HG02798 (cell line): ENCODE results near the gene SLC26A1.

ENCODE experiments used
- ATAC-seq: cut with Tn5 transposase; IDR thresholded peaks from one replicate; pipeline ENCODE4 v1.9.1; 2021; ENCODE audit warnings: mild to moderate bottlenecking; ENCODE audit not compliant: unreplicated experiment, poor library complexity

The SLC26A1 gene

DNA sequence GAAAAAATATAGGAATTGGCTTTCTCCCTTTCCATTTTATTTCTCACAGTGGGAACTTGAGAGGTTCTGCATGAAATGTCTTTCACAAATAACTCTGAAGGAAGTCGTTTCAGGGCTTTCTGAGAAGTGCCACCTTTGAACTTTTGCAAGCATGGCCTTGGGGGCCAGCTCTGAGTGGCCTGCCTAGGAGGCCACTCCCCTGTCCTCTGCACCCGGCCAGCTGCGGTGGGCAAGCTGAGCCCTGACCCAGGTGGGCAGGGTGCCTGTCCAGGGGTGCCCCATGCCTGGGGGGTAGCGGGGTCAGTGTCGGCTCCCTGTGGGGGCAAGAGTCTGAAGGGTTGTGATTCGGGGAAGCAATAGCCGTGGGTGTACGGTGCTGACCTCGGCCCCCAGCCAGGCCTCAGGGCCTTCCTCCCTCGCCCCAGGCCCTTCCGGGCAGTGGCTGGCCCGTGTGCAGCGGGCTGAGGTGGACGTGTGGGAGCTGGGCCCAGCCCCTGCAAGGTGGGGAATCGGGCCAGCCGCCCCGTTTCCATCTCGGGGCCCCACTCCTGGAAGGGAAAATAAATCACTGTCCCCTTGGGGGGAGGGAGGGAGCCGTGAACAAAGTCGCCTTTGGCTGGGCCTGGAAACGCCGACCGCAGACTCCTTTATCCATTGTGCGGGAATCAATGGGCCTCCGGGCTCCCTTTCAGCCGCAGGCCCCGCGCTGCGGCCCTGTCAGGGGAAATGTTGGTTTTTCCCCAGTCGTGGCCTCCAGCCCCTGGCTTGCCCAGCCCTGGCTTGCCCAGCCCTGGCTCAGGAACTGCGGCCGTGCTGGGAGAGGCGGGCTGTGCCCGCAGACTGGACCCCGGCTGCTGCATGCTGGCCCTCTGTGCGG, 21.3 kb upstream of the SLC26A1 start:
- no peak for ATAC-seq

DNA sequence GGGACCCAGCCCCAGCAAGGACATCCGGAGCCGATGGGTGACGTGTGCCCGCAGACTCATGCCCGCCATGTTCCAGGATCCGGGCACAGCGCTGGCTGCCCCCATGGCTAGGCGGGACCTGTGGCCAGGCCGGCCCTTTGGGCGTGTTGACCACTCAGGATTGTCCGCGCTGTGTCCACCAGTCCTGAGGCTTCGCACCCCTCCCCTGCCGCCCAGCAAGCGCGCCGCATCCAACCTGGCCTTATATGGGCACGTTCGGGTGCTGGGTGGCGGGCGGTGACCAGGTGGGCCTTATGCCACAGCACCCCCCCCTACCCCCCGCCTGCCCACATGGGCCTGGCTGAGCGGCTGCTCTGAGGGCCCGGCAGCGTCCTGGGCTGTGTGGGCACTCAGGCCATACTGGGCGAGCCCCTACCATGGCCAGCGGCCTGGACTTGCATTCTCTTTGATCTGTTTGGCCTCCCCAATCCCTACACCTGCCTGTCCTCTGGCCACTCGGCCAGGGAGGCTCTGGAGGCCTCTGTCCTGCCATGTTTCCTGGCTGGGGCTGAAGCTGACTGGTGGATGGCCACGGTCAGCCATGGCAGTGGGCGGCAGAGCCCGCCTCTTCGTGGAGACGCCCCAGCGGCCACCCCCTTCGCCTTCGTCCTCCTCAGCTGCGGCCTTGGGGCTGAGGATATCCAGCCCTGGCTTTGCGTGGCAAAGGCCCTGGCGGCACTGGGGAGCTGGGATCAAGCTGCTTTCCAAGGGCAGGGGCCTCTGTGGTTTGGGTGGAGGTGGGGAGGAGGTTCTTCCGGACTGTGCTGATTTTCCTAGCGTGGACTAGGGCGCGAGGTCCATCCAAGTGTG, 20.2 kb upstream of the SLC26A1 start:
- no peak for ATAC-seq

DNA sequence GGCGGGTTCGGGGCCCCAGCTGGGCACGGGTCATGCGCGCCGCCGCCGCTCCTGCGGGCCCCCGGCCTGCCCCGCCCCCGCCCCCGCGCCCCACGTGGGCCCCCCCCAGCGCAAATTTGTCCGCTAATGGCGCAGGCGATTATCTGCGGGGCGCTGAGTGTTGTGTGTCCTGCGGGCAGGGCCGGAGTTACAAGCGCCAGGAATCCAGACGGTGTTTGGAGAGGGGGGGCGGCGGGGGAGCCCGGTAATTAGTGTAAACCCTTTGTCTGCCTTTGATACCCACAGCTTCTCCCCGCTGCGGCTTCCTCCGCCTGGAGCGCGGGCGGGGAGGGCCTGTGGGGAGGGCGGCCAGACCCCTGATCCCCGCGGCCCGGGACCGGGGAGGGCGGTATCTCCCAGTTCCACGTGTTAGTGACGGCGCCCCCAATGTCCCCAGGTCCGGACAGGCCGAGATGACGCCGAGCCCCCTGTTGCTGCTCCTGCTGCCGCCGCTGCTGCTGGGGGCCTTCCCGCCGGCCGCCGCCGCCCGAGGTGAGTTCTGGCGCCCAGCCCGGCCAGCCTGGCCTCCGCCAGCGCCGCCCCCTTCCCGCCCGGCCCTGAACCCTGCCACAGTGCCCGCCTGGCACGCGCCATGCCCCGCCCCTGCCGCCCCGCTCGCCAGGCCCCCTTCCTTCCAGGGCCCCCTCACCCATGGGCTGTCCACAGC, 19.0 kb upstream of the SLC26A1 start:
- ATAC-seq, result no peak

DNA sequence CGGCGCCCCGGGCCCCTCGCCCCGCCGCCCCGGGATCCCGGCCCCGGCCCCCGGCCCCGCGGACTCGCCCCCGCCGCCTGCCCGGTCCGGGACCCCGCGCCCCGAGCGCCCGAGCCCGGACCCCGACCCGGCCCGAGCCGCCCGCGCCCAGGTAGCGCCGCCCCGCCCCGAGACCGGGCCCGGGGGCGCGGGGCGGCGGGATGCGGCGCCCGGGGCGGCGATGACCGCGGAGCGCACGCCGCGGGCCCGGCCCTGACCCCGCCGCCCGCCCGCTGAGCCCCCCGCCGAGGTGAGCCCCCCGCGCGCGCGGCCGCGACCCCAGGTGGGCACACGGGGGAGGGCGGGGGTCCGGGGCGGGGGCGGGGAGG, 18.4 kb upstream of the SLC26A1 start:
- peak; percentile 2 for ATAC-seq

DNA sequence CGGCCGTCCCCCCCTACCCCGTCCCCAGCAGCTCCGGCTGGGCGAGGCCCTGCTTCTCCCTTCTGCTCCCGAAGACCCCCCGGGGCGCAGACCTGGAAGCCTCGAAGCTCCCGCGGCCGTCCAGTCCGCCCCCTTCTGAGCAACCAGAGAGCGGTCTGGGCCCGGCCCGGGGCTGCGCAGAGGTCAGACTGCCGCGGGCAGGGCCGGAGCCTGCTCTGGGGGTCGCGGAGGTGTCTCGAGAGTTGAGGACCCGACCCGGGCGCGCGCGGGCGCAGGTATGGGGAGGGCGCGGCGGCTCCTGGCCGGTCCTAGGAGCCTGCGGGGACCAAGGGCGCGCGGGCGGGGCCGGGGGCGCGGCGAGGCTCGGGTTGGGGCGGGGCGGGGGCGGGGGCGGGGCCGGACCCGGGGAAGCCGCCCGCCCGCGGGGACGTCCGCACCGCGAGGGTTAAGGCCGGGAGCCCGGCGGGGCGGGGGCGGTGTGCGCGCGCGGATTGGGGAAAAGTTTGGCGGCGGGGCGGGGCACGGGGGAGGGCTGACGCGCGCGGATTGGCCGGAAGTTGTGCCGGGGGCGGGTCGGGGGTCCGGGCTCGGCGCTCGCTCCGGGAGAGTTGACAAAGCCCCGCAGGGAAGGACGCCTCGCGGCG, 17.9 kb upstream of the SLC26A1 start, which contains the start of gene FGFRL1:
Gene FGFRL1 (plus strand): TSS at position 605 of the 644 bp plus-strand sequence. CDS start 860 bp downstream, outside the sequence.
- ATAC-seq, result peak; percentile 44

DNA sequence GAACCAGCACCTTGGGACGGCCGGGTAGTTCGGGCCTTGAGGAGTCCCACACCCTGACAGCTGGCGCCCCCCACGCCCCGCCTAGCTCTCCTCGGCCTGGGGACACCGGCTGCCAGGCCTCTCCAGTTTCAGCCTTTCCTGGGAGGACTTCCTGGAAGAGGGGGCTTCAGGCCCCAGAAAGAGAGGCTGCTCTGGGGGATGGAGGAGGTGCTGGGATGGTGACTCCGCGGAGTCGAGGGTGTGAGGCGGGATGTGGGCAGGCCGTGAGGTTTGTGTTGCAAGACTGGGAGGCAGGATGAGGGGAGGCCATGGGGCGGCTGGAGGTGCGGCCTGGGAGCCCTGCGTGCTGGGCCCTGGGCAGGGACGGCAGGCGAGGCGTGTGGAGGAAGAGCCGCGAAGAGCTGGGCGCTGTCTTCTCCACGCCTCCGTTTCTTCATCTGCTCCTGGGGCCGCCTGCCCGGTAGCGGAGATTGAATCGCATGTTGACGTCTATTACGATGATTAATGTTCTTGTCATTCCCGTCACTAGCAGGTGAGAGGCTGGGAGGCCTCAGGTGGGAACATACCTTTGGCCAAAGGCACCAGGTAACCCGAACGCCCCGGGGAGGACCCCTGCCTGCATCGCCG, 17.3 kb upstream of the SLC26A1 start:
- ATAC-seq, result no peak

DNA sequence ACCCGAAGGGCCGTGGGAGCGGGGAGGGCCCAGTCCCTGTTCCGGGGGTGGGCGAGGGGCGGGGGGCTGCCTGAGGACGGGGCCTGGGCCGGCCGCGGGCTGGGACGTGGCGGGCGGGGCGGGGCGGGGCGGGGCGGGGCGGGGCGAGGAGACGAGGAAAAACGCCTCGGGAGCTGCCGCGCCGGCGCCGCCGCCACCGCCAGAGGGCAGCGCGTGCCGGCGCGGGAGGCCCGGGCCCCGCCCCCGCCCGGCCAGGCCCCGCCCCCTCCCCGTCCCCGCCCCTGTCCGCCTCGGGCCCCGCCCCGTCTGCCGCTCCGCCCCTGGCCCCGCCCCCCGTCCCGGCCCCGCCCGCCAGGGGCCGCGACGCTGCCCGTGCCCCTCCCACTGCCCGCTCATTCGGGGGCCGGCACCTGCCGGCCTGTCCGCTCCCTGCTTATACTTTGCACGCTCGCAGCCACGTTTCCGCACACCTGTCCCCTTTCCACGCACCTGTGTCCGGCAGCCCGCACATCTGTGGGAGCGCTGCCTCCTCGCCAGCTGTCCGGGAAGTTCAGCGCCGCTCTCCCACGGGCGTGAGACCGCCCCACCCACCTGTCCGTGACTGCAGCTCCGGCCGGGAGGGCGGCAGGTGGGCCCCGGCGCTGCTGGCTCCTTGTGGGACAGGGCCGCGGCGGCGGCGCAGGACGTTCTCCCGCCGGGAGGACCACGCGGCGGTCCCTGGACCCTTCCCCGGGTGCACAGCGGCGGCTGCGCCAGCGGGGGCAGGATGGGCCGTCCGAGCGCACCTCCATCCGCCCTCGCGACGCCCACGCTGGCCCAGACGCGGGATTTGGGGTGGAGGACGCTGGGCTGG, 16.6 kb upstream of the SLC26A1 start:
- ATAC-seq, result peak; percentile 51

DNA sequence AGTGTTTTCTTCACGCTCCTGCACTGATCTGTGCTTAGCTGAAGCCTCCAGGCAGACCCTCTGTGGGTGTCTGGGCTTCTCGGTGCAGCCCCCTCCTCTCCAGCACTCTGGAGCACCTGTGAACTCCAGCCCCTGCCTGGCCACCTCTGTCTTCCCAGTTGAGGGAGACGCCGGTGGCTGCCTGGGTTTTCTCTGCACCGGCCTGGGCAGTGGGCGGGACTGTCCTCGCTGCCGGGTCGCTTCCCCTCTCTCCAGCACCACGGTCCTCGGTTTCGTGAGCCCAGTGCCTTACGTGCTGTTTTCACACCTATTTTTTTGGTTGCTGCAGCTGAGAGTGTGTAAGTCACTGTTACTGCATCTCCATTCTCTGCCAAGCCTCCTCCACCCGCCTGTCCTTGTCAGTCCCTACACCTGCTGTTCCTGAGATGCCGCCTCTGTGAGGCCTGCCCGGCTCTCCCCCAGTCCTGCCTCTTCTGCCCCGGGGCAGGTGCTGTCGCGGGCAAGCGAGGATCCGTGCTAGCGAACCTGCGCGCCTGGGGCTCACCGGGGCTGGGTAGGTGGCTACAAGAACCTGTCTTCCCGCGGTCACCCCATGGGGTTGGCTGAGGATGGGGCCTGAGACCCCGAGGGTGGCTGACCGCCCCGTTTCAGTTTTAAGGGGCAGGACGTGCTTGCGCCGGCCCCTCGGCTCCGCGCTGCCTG, 15.8 kb upstream of the SLC26A1 start:
- ATAC-seq, result no peak

DNA sequence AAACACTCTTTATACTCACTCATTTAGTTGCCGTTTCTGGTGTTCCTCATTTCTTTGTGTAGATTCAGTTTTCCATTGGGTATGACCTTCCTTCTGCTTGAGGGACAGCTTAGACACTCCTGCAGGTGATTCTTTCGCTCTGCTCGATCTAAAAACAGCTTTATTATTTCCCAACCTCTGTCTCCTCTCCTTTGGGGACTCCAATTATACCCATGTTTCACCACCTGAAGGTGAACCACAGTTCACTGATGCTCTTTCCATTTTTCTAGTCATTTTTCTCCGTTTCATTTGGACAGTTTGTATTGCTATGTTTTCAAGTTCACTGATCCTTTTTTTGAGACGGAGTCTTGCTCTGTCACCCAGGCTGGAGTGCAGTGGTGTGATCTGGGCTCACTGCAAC, 13.7 kb upstream of the SLC26A1 start:
- no peak for ATAC-seq

DNA sequence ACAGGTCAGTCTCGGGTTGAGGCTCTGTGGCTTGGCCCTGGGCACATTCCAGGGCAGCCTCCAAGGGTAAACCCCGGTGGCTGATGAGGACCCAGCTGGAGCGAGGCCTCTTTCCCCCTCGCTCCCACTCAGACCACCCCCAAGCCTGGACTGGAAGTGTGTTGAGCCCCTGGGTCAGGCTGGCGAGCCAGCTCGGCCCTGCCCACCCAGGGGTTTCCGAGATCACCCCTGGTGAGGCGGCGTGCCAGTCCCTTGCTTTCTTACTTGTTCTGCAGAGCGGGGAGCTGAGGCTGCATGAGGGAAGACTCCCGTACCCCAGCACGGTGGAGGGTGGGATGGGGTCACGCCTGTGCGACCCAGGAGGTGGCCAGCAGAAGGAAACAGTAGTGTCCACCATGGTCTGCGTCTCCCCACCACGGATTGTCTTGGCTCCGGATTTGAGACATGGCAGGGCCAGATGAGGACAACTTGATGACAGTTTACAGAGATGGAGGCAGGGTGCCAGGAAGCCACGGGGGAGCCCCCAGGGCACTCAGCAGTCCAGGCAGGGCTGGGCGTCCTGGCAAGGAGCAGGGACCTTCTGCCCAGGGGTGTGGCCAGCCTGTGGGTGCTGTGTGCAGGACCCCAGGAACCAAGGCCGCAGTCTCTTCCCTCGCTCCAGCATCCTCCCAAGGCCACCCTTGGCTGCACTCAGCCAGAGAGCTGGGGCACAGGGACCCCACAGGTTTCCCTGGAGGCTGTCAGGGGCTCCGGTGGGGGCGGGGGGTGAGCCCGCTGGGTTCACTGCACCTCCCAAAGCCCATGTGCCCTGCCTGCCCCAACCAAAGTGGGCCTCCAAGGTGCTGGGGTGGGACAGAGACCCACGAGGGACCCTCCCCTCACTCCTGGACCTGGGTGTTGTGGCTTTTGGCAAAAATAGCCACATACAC, 11.6 kb upstream of the SLC26A1 start:
- no peak for ATAC-seq

DNA sequence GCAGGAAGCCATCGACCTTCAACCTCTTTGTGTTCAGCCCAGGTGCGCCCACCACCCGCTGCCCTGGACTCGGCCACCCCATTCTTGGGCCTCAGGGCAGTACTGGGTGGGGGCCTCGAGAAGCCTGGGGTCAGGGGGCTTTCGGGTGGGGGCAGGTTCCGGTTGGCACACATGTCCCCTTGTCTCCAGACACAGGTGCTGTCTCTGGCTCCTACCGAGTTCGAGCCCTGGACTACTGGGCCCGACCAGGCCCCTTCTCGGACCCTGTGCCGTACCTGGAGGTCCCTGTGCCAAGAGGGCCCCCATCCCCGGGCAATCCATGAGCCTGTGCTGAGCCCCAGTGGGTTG, 10.8 kb upstream of the SLC26A1 start:
- no peak for ATAC-seq

DNA sequence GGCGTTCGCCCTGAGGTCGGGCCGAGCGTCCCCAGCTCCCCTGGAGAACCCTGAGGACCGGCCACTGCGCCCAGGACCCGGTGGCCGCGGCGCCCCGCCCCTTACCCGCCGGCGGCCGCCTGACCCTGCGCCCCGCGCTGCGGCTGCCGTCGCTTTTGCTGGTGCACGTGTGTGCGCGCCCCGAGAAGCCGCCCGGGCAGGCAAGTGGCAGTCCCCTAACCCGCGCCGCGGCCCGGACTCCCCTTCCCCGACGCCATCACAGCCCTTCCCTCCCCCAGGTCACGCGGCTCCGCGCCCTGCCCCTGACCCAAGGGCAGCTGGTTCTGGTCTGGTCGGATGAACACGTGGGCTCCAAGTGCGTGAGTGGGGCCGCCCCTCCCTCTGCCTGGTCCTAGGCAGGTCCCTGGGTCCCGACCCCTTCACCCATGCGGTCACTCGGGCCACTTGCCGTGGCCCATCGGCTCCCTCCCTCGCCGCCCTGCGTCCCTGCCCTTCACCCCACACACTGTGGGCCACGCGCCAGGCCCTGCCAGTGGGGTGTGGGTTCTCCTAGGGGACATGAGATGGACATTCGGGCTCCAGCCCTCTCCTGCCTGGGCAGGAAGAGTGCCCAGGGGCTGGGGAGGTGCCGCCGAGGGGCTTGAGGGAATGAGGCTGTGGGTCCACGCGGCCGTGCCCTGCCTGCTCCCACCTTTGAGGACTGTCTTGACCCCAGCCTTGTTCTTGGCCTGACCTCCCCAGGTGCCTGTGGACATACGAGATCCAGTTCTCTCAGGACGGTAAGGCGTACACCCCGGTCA, 10.3 kb upstream of the SLC26A1 start:
- ATAC-seq, result no peak

DNA sequence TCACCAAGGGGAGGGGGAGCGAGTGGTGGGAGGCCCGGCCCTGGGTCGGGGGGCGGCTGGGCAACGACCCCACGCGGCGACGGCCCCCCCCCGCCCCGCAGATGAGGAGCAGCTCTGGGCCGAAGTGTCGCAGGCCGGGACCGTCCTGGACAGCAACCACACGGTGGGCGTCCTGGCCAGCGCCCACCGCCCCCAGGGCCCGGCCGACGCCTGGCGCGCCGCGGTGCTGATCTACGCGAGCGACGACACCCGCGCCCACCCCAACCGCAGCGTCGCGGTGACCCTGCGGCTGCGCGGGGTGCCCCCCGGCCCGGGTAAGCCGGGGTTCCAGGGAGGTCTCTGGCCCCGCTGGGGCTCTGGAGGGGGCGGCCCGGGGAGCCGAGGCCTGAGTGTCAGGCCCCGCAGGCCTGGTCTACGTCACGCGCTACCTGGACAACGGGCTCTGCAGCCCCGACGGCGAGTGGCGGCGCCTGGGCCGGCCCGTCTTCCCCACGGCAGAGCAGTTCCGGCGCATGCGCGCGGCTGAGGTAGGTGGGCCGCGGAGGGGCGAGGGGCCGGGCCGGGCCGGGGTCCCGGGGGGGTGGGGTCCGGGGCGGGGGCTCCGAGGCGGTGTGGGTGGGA, 9.5 kb upstream of the SLC26A1 start:
- ATAC-seq, result no peak

DNA sequence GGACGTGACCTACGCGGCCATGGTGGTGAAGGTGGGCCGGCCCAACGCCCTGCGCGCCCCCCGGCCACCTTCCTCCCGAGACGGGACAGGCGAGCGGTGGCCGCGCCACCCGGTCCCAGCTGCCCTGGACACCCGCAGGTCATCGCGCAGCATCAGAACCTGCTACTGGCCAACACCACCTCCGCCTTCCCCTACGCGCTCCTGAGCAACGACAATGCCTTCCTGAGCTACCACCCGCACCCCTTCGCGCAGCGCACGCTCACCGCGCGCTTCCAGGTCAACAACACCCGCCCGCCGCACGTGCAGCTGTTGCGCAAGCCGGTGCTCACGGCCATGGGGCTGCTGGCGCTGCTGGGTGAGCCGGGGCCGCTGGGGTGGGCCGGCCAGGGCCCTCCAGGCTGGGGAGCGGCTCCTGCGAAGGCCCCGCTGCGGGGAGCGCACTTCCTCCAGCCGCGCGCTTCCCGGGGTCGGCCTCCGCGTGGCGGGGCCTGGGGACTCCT, 9.0 kb upstream of the SLC26A1 start:
- no peak for ATAC-seq

DNA sequence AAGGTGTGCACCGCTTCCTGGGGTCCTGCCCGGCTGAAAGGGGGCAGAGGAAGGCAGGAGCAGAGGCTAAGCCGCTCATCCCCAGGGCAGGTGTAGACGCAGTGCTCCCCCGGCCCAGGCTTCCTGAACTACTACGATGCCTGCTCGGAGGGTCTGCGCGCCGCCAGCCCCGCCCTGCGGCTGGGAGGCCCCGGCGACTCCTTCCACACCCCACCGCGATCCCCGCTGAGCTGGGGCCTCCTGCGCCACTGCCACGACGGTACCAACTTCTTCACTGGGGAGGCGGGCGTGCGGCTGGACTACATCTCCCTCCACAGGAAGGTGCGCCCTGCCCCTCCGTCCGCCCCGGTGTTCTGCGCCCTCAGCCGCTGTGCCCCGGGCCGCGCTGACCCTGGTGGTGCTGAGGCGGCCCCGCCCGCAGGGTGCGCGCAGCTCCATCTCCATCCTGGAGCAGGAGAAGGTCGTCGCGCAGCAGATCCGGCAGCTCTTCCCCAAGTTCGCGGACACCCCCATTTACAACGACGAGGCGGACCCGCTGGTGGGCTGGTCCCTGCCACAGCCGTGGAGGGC, 8.4 kb upstream of the SLC26A1 start:
- ATAC-seq, result no peak
